K562 treated with DMSO at 1 percent for 48 hours (cell line): ENCODE data around the gene SMCHD1. TPM values are rescaled to one million over a fixed set of nuclear protein-coding genes. Genes with fewer than 3 reads are reported as not detected.

Experiments
- total RNA-seq: library from RNA; unstranded; fragments of 300-600 nt; gene quantifications from 2 replicates; pipeline ENCODE4 v1.2.3, GENCODE V29; 2022; ENCODE audit warnings: low replicate concordance; ENCODE audit errors: extremely low read depth

SMCHD1 gene
- total RNA-seq: not detected in 2 replicates

GRCh38 chr18:2655178-2655953 lies at the start of gene SMCHD1:
Gene SMCHD1, plus strand, starts transcription at chr18:2655726. Its CDS starts 350 bp downstream, at chr18:2656076.

DNA sequence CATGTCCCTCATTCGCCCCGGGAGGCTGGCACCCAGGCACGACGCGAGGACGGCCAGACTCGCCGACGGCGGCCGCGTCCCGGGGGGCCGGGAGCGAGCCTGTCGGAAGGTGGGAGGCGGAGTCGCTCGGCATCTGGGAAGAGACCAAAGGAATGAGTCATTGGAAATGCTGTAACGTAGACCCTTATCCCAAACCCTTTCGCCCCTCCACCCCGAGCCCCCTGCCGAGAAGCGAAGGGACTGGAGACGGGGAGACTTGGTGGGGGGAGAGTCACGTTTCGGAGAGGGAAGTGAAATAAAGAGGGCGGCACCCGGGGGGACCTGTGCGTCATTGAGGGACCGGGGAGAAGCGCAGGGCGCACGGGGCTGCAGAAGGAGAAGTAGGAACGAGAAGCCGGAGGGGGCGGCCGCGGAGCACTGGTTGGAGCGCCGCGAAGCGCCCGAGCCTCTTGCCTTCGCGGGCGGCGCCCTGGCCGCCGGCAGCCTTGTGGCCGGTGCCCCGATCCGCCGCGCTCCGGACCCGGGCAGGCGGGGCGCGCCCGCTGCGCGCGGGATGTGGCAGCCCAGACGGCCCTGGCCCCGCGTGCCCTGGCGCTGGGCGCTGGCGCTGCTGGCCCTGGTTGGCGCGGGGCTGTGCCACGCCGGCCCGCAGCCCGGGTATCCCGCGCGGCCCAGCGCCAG lies 191.2 kb downstream of the SMCHD1 start, which contains the start of gene EMILIN2:
EMILIN2 (plus strand) TSS at position 371 of the 681 bp plus-strand sequence; CDS start at position 554, 183 bp downstream.

Other genes starting within 250 kb of the SMCHD1 start
- gene METTL4, start 84.2 kb upstream of the SMCHD1 start, total RNA-seq: not detected in 2 replicates
- gene NDC80, start 84.2 kb upstream of the SMCHD1 start, total RNA-seq: not detected in 2 replicates
- gene EMILIN2, start 191.3 kb downstream of the SMCHD1 start, total RNA-seq: not detected in 2 replicates